ENCODE data around the gene ZSWIM3.

ZSWIM3 gene

GRCh38 chr20:45833030-45833882 is 24.2 kb upstream of the ZSWIM3 start, which contains the start of gene SNX21:
TSS of gene SNX21 (plus strand) at chr20:45833799. CDS start at chr20:45833920, 121 bp downstream.
- DNase-seq, result peak; percentile 18

DNA sequence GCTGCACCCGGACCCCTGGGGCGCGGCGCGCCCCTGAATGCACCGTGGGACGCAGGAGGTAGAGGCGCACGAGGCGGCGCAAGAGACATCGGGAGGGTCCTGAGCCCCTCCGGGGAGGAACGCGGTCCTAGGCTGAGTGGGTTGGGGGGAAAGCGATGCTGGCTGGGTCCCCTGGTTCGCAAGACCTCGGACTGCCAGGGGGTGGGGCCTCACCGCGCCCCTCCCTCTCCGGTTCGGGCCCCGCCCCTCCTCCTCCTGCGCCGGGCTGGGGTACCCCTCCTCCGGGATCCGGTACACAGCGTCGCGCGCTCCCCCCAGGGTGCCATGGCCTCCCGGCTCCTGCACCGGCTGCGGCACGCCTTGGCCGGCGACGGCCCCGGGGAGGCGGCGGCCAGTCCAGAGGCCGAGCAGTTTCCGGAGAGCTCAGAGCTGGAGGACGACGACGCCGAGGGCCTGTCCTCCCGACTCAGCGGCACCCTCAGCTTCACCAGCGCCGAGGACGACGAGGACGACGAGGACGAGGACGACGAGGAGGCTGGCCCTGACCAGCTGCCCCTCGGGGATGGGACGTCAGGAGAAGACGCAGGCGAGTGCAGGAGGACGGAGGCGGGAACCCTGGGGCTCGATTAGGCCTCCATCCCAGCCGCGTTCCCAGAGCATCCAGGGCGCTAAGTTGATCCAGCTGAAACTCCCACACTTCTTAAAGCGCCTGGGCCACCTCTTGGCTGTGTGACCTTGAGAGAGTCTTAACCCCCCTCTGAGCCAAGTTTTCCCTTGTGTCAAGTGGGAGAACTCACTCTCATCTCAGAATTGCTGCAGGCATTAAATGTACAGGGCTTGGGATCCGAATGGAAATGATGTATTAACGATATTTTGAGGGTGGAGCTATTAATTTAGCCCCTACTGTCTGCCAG is 23.3 kb upstream of the ZSWIM3 start:
- DNase-seq, result peak; percentile 15

DNA sequence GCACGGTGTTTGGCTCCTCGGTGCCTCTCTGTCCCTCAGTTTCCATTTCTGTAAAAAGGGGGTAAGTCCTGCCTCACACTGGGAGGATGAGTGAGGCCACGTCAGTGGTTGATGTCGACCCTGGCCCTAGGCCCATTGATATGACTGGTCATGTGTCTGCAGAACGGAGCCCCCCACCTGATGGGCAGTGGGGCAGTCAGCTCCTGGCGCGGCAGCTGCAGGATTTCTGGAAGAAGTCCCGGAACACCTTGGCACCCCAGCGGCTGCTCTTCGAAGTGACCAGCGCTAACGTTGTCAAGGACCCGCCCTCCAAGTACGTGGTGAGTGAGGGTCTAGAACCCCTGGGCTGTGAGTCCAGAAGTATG is 22.6 kb upstream of the ZSWIM3 start:
- no peak for DNase-seq

DNA sequence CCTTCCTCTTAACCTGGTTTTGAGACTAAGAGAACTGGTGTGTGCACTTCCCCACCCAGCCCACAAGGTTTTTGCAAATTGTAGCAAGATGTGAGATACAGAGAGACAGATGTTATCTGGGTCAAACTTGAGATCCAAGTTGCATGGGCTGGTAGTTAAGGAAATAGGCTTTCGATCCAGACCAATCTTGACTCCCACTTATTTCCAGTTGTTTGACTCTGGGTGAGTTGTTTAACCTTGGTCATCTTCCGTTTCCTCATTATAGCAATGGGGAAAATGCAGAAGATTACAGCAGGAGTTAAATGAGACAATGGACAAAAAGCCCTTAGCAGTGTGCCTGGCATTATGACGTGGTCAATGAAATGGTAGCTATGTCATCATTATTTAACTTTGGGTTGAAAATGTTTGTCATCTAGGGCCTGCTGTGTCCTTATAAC is 22.1 kb upstream of the ZSWIM3 start:
- no peak for DNase-seq

DNA sequence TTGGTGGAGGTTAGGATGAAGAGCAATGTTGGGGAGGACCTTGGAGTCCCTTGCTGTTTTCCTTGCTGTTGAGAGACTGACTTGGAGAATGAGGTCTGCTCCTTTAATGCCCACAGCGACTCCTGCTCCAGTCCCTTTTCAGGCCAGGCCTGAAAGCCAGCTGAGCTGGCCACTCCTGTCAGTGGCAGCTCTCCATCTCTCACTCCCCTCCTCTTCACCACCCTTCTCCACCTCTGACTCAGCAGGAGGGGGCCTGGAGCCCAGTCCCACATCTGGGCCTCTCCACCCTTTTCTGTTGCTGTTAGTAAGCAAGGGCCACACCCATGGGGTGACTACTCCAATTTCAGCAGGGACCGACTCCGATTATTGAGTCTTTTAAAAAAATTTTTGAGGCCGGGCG is 21.6 kb upstream of the ZSWIM3 start:
- DNase-seq, result no peak

DNA sequence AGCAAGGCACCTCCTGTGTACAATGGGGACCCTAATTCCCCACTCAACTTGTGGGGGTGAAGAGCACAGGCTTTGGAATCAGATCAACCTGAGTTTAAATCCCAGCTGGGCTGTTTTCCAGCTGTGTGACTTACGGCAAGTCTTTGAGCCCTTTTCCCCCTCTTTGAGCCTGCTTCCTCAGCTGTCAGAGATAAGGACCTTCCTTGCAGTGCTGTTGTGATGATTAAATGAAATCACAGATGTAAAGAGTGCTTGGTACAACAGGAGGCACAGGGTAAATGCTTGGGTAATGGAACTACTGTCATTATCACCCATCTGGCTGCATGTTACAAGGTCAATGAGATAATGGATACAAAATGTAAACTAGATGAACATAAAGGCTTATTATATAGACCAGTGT is 20.6 kb upstream of the ZSWIM3 start:
- no peak for DNase-seq

- no peak for DNase-seq
These were observed 16.7 kb upstream of the ZSWIM3 start for GRCh38 chr20:45840700-45841198.

DNA sequence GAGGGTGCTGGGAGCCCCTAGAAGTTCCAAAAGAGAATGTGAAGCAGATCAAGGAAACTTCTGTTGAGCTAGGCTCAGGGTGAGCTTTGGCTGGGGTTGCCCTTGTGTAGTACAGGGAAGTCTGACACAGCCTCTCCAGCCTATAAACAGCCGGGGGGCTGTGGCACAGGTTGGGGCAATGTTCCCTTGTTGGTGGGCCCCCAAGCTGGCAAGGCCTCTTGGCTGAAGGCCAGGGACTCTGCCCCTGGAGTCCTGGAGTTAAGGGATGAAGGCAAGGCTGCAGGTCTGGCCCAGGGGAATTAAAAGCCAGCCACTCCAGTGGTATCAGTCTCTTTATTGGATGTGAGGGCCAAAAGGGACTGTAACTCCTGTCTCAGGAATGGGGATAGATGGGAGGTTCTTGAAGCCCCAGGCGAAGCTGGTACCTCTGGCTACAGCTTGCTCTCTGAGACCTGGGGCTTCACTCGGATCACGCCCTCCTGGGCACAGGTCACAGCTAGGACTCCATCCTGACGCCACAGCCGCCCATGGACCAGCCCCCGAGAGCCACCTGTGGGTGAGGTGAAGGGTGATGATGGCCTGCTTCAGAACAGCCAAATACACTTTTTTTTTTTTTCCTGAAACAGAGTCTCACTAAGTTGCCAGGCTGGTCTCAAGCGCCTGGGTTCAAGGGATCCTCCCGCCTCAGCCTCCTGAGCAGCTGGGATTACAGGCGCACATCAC is 15.8 kb upstream of the ZSWIM3 start:
- no peak for DNase-seq

GRCh38 chr20:45842169-45842812 is 15.1 kb upstream of the ZSWIM3 start:
- DNase-seq, result no peak

DNA sequence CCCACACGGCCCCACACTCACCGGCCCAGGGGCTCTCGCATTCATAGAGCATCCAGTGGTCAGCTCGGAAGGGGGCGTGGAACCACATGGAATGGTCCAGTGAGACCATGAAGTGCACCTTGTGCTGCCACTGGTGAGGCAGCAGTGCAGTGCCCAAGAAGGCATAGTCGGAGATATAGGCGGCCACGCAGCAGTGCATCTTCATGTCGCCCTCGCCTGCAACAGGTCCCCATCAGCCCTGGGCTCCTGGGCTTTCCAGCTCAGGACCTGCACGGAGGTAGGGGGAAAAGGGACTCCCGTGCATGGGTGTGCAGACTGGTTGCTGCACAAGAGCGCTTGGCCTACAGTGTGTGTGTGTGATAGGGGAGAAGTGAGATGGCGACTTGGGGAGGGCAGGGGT is 13.9 kb upstream of the ZSWIM3 start:
- no peak for DNase-seq

DNA sequence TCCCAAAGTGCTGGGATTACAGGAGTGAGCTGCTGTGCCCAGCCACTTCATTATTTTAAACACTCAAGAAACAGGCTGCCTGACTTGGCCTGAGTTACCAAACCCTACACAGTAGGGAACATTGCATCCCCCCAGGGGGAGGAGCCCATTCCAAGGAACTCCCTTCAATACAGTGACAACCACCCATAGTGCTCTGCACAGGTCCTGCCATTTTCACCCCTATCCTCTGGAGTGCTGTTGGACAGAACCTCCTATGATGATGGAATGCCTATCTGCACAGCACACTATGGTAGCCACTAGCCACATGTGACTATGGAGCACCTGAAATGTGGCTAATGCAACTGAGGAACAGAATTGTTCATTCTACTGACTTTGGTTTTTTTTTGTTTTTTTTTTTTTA is 12.0 kb upstream of the ZSWIM3 start:
- DNase-seq, result no peak

GRCh38 chr20:45848421-45848820 is 9.0 kb upstream of the ZSWIM3 start:
- no peak for DNase-seq

DNA sequence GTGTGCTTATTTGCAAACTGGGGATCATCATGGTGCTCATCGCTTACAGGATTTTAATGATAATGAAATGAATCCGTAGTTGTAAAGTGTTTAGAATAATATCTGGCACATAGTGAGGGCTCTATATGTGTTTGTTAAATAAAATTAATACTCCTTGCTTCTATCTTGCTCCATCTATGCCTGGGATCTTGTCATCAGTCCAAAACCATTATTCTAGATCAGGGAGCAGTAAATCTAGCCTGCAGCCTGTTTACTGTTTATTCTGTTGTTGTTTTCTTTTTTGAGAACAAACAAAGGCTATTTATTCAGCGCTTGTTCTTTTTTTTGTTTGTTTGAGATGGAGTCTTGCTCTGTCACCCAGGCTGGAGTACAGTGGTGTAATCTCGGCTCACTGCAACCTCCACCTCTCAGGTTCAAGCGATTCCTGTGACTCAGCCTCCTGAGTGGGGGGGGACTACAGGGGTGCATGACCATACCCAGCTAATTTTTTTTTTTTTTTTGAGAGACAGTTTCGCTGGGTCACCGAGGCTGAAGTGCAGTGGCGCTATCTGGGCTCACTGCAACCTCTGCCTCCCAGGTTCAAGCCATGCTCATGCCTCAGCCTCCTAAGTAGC is 8.3 kb upstream of the ZSWIM3 start:
- no peak for DNase-seq

DNA sequence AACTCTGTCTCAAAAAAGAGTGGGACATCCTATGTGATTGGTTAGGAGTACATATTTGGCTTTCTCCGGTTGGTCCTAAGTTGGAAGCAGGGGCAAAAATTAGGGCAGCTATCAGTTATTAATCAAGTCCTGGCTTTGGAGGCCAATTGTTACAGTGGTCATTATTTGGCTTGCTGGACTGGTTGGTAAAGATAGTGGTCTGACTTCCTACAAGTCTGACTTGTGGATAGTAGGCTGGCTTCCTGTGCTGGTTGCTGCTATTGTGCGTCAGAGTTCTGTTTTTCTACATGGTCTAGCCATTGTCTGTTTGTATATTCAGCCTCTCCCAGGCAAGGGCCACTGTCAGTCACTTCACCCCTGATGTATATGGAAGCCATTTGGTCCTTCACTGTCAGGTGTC is 7.2 kb upstream of the ZSWIM3 start:
- no peak for DNase-seq

GRCh38 chr20:45850926-45851325 is 6.5 kb upstream of the ZSWIM3 start:
- DNase-seq, result no peak

- DNase-seq, result no peak
These were observed 5.9 kb upstream of the ZSWIM3 start for GRCh38 chr20:45851501-45851900.

DNA sequence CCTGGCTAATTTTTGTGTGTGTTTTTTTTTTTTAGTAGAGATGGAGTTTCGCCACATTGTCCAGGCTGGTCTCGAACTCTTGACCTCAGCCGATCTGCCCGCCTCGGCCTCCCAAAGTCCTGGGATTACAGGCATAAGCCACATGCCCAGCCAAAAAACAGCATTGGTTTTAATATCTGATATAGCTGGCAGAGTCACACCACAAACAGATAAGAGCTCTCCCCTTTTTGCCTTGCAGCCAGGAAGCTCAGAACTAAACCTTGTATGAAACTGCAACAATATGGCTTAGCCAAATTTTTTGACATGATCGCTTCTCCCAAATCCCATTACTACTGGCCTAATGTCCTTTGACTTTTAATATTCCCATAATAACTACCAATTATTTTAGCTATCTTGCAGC is 5.1 kb upstream of the ZSWIM3 start:
- no peak for DNase-seq

DNA sequence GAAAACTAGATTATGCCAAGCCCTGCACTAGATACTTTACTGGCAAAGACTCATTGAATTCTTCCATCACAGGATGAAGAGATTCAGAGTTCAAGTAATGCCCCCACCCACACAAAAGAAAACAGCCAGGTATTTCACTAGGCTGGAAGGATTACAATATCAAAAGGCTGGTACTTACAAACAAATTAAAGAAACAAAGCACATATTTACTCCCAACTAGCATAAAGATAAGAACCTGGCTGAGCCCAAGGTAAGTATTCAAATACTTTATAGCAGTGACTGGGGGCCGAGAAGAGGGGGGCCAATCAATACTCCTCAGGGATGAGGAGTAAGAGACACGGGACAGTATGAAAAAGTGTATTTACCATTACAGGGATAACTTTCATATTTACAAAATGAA is 3.9 kb upstream of the ZSWIM3 start:
- no peak for DNase-seq

DNA sequence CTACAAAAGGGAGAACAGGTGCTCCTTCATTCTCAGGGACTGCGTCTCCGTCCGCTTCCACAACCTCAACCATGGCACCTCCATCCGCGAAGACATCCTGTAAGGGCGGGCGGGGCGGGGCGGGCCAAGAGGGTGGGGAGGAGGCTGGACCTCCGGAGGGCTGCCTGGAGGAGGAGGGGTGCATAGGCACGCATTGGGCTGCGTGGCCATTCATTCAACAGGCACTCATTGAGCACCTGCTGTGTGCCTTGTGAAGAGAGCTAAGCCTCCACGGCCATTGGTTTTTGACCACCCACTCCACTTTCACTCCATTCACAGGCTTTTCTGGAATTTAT is 435 bp downstream of the ZSWIM3 start:
- DNase-seq, result no peak

DNA sequence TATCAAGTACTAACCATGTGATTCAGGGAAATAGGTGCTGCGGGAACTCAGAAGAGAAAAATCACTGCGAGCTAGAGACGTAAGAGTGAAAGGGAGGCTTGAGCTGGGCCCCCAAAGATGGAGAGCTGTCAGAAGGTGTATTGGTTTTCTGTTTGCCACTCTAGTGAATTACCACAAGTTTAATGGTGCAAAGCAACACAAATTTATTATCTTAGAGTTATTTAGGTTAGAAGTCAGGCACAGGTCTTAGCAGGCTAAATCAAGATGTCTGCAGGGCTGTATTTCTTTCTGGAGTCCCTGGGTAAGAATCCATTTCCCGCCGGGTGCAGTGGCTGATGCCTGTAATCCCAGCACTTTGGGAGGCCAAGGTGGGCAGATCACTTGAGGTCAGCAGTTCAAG is 2.5 kb downstream of the ZSWIM3 start:
- no peak for DNase-seq

GRCh38 chr20:45860560-45861220 is 3.3 kb downstream of the ZSWIM3 start:
- DNase-seq, result peak; percentile 74
